ENCODE results near the gene LAS1L. TPM values are rescaled to one million over a fixed set of nuclear protein-coding genes. Genes with fewer than 3 reads are reported as not detected.

LAS1L gene
- total RNA-seq, 1 experiment from 2014 or later: 72.9 TPM

DNA sequence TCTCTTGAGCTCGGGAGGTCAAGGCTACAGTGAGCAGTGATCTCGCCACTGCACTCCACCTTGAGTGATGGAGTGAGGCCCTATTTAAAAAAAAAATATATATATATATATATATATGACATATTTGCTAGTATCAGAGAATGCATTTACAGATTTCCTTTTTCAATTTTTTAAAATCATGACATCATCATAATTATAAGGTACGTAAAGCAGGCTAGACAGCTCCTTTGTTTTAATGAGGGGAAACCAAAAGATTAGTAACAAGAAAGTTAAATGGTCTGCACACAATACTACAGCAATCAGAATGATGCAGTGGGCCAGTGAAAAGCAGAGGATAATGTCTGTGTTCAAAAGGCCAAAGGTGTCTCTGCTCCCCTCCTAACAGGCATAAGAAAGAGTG is 43.0 kb downstream of the LAS1L start:
- Histone ChIP-seq H3K79me1 (ENCODE audit: insufficient read depth, low read depth, low read length, poor library complexity, severe bottlenecking) (no peaks in the 10 kb centered on the region), H3K23ac (ENCODE audit: insufficient read length, low read depth, low read length) (no peak overlapping the region), H3K9me3 (ENCODE audit: control insufficient read depth, low read depth, low read length) (peaks cover 23% of the 10 kb centered on the region), H3K56ac (ENCODE audit: insufficient read length, low read depth, low read length) (no peak overlapping the region), H3K4me2 (ENCODE audit: insufficient read depth, insufficient read length, low read length) (no peak overlapping the region), H2BK15ac (ENCODE audit: low read depth, low read length) (no peak overlapping the region), H4K91ac (ENCODE audit: insufficient read length, low read depth, low read length) (no peak overlapping the region), H3K4ac (ENCODE audit: low read depth, low read length) (no peak overlapping the region), H3K14ac (ENCODE audit: insufficient read depth, low read length) (no peak overlapping the region), H3K27ac (ENCODE audit: insufficient read length, low read depth, low read length) (no peak overlapping the region), H3K9ac (ENCODE audit: extremely low read depth, insufficient read length, low read length) (no peak overlapping the region), H2BK120ac (ENCODE audit: low read depth, low read length, poor library complexity, severe bottlenecking) (no peak overlapping the region), H3K4me1 (ENCODE audit: insufficient read depth, low read length) (no peaks in the 10 kb centered on the region), H3K27me3 (ENCODE audit: insufficient read depth, low read length) (no peaks in the 10 kb centered on the region), H3K23me2 (ENCODE audit: insufficient read length, low read depth, low read length, poor library complexity, severe bottlenecking) (no peaks in the 10 kb centered on the region), H4K5ac (ENCODE audit: insufficient read length, low read depth, low read length) (no peak overlapping the region), H4K8ac (replicated peaks; ENCODE audit: insufficient read length, low read depth, low read length) (no peak overlapping the region), H3K18ac (ENCODE audit: insufficient read length, low read depth, low read length) (no peak overlapping the region), H3T11ph (ENCODE audit: low read length) (no peak overlapping the region), H2AFZ (ENCODE audit: low read length) (no peak overlapping the region), H2BK5ac (ENCODE audit: insufficient read length, low read length) (no peak overlapping the region), H2BK12ac (ENCODE audit: insufficient read length, low read depth, low read length) (no peak overlapping the region), H2BK20ac (ENCODE audit: low read depth, low read length, poor library complexity, severe bottlenecking) (no peak overlapping the region), H4K20me1 (ENCODE audit: control insufficient read depth, insufficient read depth, insufficient read length) (no peaks in the 10 kb centered on the region), H3K79me2 (ENCODE audit: insufficient read depth, low read length) (no peaks in the 10 kb centered on the region), H2AK5ac (ENCODE audit: insufficient read length, low read length) (no peak overlapping the region)
- peaks cover 0 to 2% (median 0%) of the 10 kb centered on the region in 3 experiments; a peak in 2 of 7 replicates for H3K36me3 Mint-ChIP-seq (ENCODE audit: insufficient read depth in 1 of 3, low read depth in 3 of 3)
- H3K27me3 Mint-ChIP-seq (ENCODE audit: low read depth): no peaks in the 10 kb centered on the region
- no peak for DNase-seq
- H3K4me1 Mint-ChIP-seq: peaks cover 15 to 20% of the 10 kb centered on the region in 2 experiments
- WGBS (ENCODE audit: extremely low coverage, insufficient read length, low lambda C conversion rate): no CpG with 5 or more reads among the region's 3 CpGs
- no peak overlapping the region for H3K4me3 Mint-ChIP-seq
- TF ChIP-seq CTCF (conservative IDR thresholded peaks at IDR 0.05): no peak
- H3K27ac Mint-ChIP-seq: no peak overlapping the region
- peaks cover 47 to 48% of the 10 kb centered on the region in 2 experiments for H3K9me3 Mint-ChIP-seq

Data from H9 (cell line).